Astrocyte of the hippocampus (primary cell): ENCODE results near the gene SNX24.
"Not testable (repeated sequence)": the region's sequence is repeated elsewhere in the genome, so short reads cannot be mapped to it uniquely, and the experiment has no call there.

Experiments used
- DNase-seq: peaks from one replicate; pipeline ENCODE4 v3.0.0; 2011; ENCODE audit warnings: low read depth, low spot score

The SNX24 gene

GRCh38 chr5:122871661-122872060 lies 26.2 kb downstream of the SNX24 start:
- peak; percentile 16 for DNase-seq

GRCh38 chr5:122874179-122874875 lies 28.9 kb downstream of the SNX24 start:
- DNase-seq: no peak

GRCh38 chr5:122877518-122877917 lies 32.1 kb downstream of the SNX24 start:
- DNase-seq: no peak

GRCh38 chr5:122879076-122879475 lies 33.7 kb downstream of the SNX24 start:
- DNase-seq: no peak

DNA sequence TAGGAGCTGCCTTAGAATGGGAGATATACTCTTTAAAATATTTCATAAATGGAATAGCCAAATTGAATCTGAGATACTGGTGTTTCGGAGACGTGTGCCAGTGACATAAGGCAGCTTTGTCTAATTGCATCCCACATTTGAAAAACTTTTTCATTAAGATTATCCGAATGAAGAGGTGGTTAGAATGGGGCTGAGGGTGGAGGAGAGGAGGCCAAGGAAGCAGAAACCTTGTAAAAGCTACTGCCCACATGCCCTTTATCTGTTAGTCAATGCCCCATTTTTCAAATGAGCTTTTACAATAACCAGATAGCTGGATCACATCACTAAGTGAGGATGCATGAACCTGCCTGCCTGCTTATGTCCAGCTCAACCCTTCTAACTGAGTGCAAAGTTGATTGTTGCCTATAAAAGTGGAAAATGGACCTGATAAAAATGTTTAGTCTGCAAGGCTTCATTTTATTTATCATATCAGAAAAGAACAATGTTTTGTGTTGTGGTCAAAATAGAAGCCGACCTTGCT lies 34.8 kb downstream of the SNX24 start:
- no peak for DNase-seq

DNA sequence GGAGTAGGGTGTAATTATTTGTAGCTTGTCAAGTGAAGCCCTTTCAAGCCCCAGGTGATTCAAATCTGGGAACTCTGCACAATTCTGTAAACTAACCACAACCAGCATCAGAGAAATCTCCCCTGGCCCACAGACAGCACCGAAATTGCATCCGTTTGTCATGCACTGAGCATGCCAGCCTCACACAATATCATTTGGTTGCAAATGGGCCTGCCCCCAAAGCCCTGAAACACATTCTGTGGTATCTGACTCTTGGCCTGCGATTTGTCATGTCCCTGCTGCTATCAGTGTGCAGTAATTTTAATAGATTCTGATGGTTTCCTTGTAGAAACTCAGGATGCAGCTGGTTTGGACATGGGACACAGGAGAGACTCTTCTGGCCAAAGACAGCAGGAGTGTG lies 35.3 kb downstream of the SNX24 start:
- peak; percentile 38 for DNase-seq

GRCh38 chr5:122882831-122883230 lies 37.4 kb downstream of the SNX24 start:
- DNase-seq: peak; percentile 51

DNA sequence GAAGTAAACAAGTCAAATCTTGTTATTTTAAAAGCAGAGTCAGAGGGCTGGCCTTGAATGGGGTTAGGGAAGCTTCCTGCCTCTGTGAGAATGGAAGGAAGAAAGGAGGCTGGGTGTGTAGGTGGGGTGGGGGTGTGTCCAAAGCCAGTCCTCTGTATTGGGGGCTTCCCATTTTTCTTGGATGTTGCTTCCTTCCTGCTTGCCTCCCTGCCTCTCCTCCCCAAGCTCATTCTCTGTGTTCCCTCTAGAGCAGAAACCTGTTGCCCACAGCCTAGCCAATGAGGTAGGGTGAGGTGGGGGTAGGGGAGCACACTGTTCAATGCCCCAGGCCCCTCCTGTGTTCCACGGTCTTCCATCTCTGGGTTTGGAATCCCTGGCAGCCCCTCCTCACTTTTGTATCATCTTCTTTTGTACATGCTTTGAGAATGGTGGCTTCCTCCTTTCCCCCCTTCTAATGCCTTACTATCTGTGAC lies 39.7 kb downstream of the SNX24 start:
- no peak for DNase-seq

- no peak for DNase-seq
These were observed 40.5 kb downstream of the SNX24 start for GRCh38 chr5:122885891-122886290.

DNA sequence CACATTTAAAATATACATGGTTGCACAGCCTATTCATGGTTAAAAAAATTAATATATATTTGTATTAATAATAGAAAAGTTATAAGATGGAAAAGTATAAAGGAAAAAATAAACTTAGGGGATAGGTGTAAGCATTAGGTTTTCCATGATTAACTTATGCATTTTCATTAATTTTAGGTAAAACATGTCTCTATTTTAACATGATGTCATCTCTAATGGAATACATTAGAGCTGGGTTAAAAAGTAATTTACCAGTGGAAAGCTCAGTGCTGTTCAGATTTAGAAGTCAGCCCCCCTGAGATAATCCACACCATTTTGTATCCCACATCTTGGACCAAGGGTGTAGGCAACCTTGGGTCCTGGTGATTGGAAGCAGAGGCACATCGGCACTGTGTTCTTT lies 49.7 kb downstream of the SNX24 start:
- no peak for DNase-seq

DNA sequence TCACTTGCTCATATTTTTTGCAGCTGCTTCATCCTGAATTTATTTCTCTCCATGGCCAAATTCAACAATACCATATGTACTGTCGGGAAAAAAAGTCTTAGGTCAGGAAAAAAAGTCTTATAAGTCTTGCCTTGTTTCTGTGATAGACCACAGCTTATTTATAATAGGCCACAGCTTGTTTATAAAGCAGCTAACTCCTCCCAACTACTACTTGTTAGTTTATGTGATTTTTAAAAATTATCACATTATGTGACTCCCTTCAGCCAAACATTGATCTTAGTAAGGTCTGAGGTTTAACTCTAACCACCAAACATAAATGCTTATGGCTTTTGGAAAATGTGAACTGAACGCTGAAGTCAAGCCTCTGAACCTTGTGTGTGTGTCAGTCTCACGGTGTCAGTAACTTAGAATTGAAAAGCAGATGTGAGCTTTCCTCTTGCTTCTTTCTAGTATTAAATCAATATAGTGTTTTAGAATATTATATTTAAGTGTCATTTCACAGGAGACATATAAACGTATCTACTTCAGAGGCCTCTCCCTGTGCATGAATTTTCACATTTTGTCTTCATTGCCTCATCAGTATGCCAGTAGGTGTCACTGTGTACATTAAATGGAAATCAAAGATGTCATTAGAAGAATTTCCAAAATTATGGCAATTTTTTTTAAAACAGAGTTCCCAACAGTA lies 51.3 kb downstream of the SNX24 start:
- peak; percentile 28 for DNase-seq

DNA sequence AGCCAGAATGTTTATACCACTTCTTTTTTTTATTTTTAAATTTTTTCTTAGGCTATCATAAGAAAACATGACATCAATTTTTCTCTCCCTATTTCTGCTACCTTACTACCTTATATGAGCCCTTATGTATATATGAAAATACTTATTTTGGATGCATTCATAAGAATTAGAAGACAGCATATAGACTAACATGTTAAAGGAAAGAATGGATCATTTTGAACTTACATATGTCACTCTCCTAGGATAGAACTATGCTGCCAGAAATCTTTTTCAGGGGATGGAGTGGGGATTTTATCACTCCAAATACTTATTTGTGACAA lies 51.8 kb downstream of the SNX24 start:
- DNase-seq: no peak

DNA sequence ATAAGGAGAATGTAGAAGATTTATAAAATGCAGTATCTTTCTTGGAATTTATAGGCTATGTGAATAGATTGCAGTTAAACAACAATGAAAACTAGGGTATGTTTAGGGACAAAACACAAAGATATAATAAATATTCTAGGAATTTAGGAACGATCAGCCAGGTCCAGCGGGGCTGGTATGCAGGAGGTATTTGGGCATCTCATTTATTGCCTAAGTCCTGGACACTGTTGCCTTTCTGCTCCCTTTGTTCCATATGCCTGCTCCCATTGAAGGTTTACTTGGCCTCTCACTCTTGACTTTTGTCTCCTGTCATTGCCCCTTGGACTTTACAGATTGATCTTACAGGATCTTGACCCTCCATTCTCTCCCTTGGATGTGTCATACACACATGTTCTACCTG lies 55.9 kb downstream of the SNX24 start:
- DNase-seq: no peak

GRCh38 chr5:122902263-122902662 lies 56.9 kb downstream of the SNX24 start:
- no peak for DNase-seq

- DNase-seq: peak; percentile 87
These were observed 61.4 kb downstream of the SNX24 start for GRCh38 chr5:122906768-122907167.

DNA sequence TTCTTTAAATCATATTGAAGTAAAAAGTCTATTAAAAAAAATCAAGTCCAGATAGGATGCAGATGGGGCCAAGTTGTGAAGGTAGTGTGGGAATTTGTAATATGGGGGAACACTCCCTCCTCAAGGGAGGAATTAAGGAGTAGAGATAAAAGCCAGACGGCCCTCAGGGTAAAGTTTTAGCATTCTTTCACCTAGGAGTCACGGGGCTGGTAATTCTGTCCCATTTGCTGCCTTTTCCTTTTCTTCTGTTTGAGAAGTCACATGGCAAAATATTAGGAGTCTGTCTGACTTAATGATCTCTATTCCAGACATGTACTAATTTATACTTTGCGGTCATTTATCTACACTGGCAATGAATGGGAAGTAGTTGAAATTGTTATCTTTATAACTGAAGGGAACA lies 61.9 kb downstream of the SNX24 start:
- peak; percentile 78 for DNase-seq

GRCh38 chr5:122908108-122908507 lies 62.7 kb downstream of the SNX24 start:
- no peak for DNase-seq

DNA sequence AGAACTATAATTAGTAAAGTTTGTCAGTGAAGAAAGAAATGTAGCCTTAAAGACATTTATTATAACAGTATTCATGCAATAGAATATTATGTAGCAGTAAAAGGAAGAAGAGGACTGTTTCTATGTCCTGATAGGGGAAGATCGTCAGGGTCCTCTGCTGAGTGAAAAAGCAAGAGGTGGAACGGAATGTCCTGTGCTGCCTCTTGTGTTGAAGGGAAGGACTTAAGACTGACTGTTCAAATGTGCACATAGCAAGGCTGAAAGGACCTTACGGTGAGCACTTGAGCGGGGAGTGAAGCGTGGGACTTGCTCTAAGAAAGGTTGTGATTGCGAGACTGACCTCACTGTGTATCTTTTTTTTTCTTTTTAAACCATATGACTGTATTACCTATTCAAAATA lies 63.2 kb downstream of the SNX24 start:
- no peak for DNase-seq

DNA sequence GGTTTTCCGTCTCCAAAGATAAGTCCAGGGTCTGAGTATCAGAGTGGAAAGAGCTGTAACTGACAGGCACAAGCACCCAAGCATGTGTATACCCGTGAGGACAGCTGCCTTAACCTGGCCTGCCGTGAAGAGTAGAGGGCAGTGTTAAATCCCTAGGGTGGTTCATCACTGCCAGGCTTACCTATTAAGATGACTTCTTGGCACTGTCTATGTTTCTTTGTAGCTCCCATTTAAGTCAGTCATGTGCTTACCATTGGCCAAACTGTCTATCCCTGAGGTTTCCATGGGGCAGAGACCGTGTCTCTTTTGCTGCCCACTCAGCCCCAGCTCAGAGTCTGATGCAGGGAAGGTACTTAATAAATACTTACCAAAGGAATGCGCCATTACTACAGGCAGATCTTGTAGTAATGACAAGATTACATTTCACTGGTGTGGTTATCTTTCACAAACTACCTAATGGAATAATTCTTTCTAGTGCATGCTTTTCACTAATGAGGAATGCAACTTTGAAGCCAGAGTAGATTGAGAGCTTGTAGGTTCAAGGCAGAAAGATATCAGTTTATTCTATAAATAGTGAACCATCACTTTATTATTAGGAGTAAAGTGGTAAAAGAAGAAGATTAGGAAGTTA lies 64.2 kb downstream of the SNX24 start:
- DNase-seq: no peak

DNA sequence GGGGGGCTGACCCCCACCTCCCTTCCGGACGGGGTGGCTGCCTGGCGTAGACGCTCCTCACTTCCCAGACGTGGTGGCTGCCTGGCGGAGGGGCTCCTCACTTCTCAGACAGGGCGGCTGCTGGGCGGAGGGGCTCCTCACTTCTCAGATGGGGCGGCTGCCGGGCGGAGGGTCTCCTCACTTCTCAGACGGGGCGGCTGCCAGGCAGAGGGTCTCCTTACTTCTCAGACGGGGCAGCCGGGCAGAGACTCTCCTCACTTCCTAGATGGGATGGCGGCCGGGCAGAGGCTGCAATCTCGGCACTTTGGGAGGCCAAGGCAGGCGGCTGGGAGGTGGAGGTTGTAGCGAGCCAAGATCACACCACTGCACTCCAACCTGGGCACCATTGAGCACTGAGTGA lies 68.0 kb downstream of the SNX24 start:
- not testable (repeated sequence) for DNase-seq

- no peak for DNase-seq
These were observed 70.5 kb downstream of the SNX24 start for GRCh38 chr5:122915717-122916461.

DNA sequence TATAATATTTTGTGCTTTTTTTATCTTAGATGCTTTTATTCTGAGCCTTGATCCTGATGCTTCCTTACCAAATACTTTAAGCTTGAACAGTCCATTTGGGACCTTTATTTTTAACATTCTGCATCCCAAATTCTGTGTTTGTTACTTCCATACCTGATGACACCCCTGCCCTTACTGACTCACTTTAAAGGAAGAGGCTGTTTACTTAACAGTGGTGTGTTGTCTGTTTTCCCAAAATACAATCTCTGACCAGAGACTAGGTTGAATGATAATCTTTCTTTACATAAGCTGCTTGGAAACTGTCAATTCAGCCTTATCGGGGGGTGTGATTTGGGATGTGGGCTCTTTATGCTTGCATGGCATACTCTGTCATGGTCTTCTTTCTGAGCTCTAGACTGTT lies 71.1 kb downstream of the SNX24 start:
- DNase-seq: no peak
